HL-60 (cell line): ENCODE measurements around the gene TOP2A.

Experiments
- DNase-seq, 2 experiments: peaks; one replicate each; pipeline ENCODE4 v3.0.0-alpha.2; 2010 to 2020; ENCODE audit warnings: low read depth in 1 of 2, low spot score in 1 of 2
- H3K27ac ChIP-seq: fragments of 250-450 bp; sonication (Bioruptor Pico); replicated peaks from 2 replicates; pipeline ENCODE4 v1.5.1; 2020; ENCODE audit warnings: mild to moderate bottlenecking, moderate library complexity
- H3K27me3 ChIP-seq: fragments of 250-450 bp; sonication (Bioruptor Pico); 2 replicates; pipeline ENCODE4 v1.5.1; 2021; ENCODE audit warnings: mild to moderate bottlenecking, moderate library complexity; ENCODE audit not compliant: insufficient read depth, poor library complexity, severe bottlenecking
- H3K4me3 ChIP-seq: replicated peaks from 2 replicates; pipeline ENCODE4 v1.5.1; 2011; ENCODE audit warnings: mild to moderate bottlenecking, control low read depth, low read length; ENCODE audit not compliant: insufficient read depth
- GABPA ChIP-seq: IDR thresholded peaks from 2 replicates; pipeline ENCODE4 v1.6.1; 2012; ENCODE audit warnings: low read depth
- POLR2AphosphoS5 ChIP-seq: IDR thresholded peaks from 2 replicates; pipeline ENCODE4 v1.6.1; 2012; ENCODE audit warnings: low read depth
- REST ChIP-seq: IDR thresholded peaks from 2 replicates; pipeline ENCODE4 v1.6.1; 2012; ENCODE audit warnings: low read depth; ENCODE audit not compliant: insufficient replicate concordance
- SPI1 ChIP-seq: IDR thresholded peaks from 2 replicates; pipeline ENCODE4 v1.6.1; 2012; ENCODE audit warnings: low read depth, mild to moderate bottlenecking, borderline replicate concordance
- TF ChIP-seq, protein P1 (sequence below): IDR thresholded peaks from one replicate; pipeline ENCODE4 v1.5.1; 2011; ENCODE audit warnings: low read length, control low read depth, inconsistent platforms; ENCODE audit not compliant: insufficient read depth

Gene TOP2A

DNA sequence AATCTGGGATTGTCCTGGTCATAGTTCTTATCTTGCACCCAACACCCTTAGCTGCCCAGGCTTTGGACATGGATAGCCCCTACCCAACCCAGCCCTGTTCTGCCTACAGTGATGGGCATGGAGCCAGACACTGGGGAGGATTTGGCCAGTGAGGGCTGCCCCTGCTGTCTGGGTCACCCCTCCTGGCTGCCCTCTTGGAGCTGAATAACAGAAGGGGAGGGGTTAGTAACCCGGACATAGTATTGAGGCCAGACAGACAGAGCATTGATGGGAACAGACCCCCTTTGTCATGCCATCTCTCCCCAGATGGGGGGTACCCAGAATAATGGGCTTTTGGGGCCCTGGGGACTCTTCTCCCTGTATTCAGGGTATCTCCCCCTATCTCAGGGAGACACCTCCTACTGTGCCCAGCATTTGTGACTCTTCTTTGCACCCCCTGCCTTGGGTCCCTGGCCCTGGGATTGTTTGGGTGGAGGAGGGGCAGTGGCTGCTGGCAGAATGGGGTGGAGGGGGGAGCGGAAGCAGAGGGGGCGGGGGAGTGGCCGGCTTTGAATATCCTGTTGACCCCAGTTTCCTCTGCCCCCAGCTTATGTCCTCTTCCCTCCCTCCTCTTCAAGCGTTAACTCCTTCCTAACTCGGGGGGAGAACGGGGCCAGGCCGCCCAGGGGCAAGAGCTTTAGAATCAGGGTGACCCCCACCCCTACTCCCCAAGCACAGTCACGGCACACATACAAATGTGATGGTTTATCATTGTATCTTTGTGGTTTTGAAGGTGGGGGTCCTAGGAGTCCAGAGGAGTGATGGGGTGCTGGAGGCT, 70.2 kb downstream of the TOP2A start:
- Histone ChIP-seq H3K4me3 (no peak overlapping the region), H3K27me3 (no peaks in the 10 kb centered on the region), H3K27ac (no peak overlapping the region)
- no peak for DNase-seq
- no peak for TF ChIP-seq POLR2AphosphoS5
- no peak for TF ChIP-seq REST
- TF ChIP-seq, protein P1, sequence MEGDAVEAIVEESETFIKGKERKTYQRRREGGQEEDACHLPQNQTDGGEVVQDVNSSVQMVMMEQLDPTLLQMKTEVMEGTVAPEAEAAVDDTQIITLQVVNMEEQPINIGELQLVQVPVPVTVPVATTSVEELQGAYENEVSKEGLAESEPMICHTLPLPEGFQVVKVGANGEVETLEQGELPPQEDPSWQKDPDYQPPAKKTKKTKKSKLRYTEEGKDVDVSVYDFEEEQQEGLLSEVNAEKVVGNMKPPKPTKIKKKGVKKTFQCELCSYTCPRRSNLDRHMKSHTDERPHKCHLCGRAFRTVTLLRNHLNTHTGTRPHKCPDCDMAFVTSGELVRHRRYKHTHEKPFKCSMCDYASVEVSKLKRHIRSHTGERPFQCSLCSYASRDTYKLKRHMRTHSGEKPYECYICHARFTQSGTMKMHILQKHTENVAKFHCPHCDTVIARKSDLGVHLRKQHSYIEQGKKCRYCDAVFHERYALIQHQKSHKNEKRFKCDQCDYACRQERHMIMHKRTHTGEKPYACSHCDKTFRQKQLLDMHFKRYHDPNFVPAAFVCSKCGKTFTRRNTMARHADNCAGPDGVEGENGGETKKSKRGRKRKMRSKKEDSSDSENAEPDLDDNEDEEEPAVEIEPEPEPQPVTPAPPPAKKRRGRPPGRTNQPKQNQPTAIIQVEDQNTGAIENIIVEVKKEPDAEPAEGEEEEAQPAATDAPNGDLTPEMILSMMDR: no peak
- TF ChIP-seq SPI1: no peak
- TF ChIP-seq GABPA: no peak

- Histone ChIP-seq H3K4me3 (no peak overlapping the region), H3K27ac (no peak overlapping the region), H3K27me3 (no peaks in the 10 kb centered on the region)
- no peak for TF ChIP-seq SPI1
- TF ChIP-seq, protein P1: no peak
- no peak for TF ChIP-seq GABPA
- no peak for TF ChIP-seq POLR2AphosphoS5
- TF ChIP-seq REST: no peak
- DNase-seq: no peak
These were observed 70.9 kb downstream of the TOP2A start for GRCh38 chr17:40346765-40347158.

DNA sequence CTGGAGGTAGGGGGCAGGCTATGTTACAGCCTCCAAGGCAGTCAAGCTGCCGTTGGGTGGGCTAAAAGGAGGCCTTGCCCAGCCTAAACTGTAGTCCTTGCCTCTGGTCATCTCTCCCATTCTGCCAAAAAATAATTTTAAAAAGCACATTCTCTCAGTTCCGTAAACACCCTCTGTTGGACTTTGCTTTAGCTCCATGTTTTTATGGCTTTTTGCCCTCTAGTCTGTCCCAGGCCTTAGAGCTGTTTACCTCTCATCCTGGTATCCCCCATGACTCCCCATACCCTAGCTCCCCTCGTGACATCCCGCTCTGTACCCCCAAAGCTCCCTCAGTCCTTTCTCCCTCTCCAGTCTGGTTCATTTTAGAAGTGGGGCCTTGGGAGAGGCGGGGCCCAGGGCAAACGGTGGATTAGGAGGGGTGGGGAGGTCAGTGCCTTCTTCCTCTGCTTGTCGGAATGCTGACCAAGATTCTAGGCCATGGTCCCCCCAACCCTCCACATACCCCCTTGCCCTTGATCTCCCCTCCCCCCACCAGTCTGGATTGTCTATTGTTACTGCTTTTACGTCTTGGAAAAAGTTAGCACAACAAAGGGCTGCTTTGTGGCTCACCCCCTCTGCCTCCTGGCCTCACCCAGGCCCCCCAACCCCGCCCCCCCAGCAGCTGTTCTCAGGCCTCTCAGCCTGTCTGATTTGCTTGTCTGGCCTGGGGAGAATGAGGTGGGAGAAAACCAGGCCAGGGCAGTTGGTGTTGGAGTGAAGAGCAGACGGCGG, 71.5 kb downstream of the TOP2A start:
- Histone ChIP-seq H3K4me3 (no peak overlapping the region), H3K27me3 (no peaks in the 10 kb centered on the region), H3K27ac (no peak overlapping the region)
- no peak for DNase-seq
- TF ChIP-seq, protein P1: no peak
- TF ChIP-seq SPI1: no peak
- no peak for TF ChIP-seq POLR2AphosphoS5
- TF ChIP-seq GABPA: no peak
- no peak for TF ChIP-seq REST
